ENCODE results near the gene MICA.

DNA sequence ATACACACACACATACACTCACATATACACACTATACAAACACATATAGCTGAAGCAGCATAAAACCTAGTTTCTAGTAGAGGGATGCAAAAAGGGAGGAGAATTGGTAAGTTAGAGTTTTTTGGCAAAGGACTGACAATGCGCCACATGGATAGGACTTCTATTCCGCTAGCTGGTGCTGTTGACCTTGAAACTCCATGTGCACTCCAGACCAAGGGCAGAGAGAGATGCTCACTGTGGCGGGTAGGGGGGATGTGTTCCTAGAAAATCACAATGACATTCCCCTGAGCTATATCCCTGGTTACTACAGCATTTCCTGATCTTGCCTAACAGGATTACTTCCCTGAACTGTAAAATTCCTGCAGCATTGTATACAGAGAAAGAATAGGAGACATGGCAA lies 19.2 kb downstream of the MICA start:
- no peak for TF ChIP-seq GATA3 (IDR thresholded peaks at IDR 0.05; ENCODE audit: low read depth, low read length)
- no peak for TF ChIP-seq GATA2 (IDR thresholded peaks at IDR 0.05; ENCODE audit: low read depth, low read length)

Measured in SH-SY5Y (cell line).